Bronchial epithelial cell (primary cell): ENCODE results near the gene VGLL4. TPM values are rescaled to one million over a fixed set of nuclear protein-coding genes. Genes with fewer than 3 reads are reported as not detected.

Experiments used
- DNase-seq: peaks from one replicate; pipeline ENCODE4 v3.0.0-alpha.2; 2010; ENCODE audit warnings: low read depth
- FAIRE-seq: peaks from 2 replicates; lab custom pipeline; 2011; peaks lifted over from hg19 to GRCh38; lab: Jason Lieb, UNC
- H3K27me3 ChIP-seq: 2 replicates; pipeline ENCODE4 v1.5.1; 2011; ENCODE audit warnings: low read length; ENCODE audit not compliant: control insufficient read depth, insufficient read depth
- H3K36me3 ChIP-seq: 2 replicates; pipeline ENCODE4 v1.5.1; 2011; ENCODE audit warnings: low read length; ENCODE audit not compliant: control insufficient read depth, insufficient read depth
- H3K4me3 ChIP-seq: 2 replicates; pipeline ENCODE4 v1.5.1; 2011; ENCODE audit warnings: mild to moderate bottlenecking, low read depth, low read length, control low read depth
- total RNA-seq: library from RNA; depleted of rRNA; stranded (reverse); fragments of >200 nt; gene quantifications from 2 replicates; pipeline ENCODE4 v1.2.1, GENCODE V29; 2014
- TF ChIP-seq, protein P1 (sequence below): IDR thresholded peaks from 2 replicates; pipeline ENCODE4 v1.5.1; 2011; ENCODE audit warnings: mild to moderate bottlenecking, moderate library complexity, low read length, control low read depth, inconsistent platforms; ENCODE audit not compliant: insufficient read depth, severe bottlenecking

Gene VGLL4
- total RNA-seq, 1 donor from 2014 or later = 32.6 TPM

DNA sequence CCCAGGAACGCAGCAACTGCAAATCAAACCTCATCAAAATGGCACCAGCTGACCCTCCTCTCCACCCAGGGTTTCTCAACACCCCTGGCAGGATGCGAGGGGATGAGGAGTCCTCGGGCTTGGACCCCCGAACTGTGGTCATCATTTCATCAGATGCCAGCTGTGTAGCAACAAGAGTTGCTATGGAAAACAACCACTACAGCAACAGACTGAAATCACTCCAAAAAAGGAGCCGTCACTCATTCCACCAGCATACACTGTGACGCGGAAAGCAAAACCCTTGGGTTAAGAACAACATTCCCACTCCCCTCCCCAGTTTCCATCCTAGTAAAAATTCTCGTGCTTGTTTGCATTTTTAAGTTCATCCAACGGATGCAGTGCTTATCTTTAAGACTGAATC is 40.1 kb downstream of the VGLL4 start:
- FAIRE-seq (no peak), DNase-seq (no peak)
- Histone ChIP-seq H3K36me3 (no peaks in the 10 kb centered on the region), H3K27me3 (no peaks in the 10 kb centered on the region), H3K4me3 (no peak overlapping the region)
- TF ChIP-seq, protein P1, sequence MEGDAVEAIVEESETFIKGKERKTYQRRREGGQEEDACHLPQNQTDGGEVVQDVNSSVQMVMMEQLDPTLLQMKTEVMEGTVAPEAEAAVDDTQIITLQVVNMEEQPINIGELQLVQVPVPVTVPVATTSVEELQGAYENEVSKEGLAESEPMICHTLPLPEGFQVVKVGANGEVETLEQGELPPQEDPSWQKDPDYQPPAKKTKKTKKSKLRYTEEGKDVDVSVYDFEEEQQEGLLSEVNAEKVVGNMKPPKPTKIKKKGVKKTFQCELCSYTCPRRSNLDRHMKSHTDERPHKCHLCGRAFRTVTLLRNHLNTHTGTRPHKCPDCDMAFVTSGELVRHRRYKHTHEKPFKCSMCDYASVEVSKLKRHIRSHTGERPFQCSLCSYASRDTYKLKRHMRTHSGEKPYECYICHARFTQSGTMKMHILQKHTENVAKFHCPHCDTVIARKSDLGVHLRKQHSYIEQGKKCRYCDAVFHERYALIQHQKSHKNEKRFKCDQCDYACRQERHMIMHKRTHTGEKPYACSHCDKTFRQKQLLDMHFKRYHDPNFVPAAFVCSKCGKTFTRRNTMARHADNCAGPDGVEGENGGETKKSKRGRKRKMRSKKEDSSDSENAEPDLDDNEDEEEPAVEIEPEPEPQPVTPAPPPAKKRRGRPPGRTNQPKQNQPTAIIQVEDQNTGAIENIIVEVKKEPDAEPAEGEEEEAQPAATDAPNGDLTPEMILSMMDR = no peak

DNA sequence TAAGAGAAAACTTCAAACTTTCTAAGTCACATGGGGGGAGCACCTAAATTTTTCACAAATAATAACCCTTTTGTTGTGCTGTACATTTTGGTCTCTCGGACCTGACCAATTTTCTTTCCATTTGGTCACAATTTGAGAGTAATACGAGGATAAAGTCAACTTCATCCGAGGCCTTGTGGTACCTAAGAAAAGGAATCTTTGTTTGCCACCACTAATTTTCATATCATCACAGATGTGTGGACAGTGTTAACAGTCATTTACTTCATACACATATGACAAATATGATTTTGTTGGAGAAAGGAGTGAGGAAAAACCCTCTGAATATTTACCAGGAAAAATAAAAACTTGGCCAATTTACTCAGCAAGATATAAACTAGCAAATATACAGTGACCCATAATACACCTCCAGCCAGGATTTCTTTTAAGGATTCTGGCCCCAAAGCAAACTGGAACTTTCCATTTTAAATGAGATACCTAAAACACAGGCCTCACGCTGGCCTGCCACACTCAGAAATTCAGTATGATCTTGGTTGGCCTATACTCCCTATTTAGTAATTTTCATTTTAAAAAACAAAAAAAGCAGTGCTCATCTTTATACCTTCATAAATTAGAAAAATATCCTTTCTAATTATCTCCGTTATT is 40.7 kb downstream of the VGLL4 start:
- no peak for FAIRE-seq
- Histone ChIP-seq H3K4me3 (no peak overlapping the region), H3K36me3 (no peaks in the 10 kb centered on the region), H3K27me3 (no peaks in the 10 kb centered on the region)
- DNase-seq = no peak
- TF ChIP-seq, protein P1 = no peak

DNA sequence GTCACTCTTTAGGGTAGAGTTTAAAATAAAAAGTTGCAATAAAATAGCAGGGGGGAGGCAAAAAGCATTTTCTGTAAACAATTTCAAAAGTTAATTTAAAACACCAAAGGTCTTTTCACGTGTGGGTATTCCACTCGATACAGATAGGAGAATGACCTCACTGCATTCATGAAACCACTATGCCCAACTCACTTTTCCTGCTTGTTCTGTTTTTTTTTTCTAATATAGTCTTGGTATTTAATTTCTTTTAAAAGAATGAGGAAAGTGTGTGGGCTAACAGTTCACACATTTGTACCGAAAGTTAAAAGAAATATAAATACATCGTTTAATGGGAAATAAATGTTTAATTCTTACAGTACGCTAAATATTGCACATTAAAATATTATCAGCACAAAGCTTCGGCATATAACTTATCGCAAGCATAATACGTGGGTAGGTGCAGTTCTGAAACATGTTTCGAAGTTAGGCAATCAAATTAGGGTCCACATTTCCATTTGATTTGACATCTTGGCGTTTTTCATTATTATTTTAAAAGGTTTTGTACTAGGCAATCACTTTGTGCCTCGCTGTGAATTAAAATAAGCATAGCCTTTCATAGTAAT is 41.4 kb downstream of the VGLL4 start:
- DNase-seq = no peak
- no peak overlapping the region for H3K4me3 ChIP-seq
- no peaks in the 10 kb centered on the region for H3K27me3 ChIP-seq
- TF ChIP-seq, protein P1 = no peak
- FAIRE-seq = no peak
- H3K36me3 ChIP-seq = no peaks in the 10 kb centered on the region

DNA sequence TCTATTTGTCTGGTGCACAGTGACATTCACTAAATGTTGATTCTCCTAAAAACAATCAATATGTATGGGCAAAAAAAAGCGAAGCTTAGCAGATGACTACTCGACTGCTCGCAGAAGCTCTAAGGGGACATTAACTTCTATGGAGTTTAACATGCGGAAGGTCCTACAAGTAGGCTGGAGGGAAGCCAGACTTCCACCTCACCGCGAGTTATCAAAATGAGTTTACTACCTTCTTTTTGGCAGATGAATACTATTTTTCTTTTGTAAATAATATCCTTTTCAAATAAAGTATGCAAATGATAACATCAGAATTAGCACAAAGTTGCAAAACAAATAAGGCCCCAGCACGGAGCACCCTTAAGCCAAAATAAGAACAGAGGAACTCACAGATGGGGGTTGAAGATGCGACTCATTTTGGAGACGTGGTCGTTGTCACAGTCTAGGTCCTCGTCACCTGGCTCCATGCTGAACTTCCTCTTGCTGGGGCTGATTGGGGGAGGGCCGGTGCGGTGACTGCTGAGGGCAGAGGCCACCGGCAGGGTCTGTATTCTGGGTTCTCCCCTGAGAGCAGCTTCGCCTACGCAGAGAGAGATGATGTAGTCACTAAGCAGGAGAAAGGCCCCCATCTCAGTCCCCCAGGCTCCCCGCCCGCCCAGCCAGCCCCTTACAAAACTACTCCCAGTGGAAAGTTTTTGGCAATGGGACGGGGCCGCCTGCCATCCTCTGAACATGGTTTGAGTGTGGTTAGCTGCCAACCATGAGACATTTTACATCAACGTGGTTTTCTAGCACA is 42.1 kb downstream of the VGLL4 start:
- FAIRE-seq (no peak), DNase-seq (no peak)
- TF ChIP-seq, protein P1 = no peak
- Histone ChIP-seq H3K36me3 (no peaks in the 10 kb centered on the region), H3K4me3 (no peak overlapping the region), H3K27me3 (no peaks in the 10 kb centered on the region)

DNA sequence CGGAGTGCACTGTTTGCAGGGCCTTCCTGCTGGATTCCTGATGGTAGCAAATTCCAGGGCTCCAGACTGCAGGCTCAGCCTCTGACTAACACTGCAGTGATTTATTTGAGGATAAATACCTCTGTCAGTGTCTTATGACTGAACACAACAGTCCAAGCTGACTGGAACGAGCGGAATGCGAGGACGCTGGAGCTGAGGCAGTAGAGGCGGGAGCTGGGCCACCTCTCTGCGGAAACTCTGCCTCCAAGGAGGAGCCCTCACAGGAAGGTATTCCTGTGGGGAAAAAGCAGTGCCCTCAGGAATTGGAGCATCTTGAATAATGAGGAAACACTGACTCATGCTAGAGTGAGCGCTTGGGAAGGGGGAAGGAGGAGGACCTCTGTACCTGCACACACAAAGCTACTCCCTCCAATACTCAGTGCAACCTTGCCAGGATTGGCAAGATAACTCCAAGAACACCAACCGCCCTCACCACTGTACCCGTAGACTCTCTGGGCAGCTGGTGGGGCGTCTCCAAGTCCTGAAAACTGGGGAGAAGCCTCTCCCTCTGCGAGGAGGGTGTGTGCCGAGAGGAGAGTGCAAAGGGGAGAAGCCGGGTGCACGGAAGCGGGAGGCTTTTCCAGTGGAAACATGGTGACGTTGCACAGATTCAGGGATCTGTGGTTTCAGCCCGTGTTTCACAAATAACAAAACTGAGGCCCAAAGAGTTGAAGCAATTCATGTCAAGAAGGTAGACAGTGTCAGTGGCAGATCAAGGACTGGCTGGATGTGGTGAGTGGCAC is 43.0 kb downstream of the VGLL4 start:
- H3K27me3 ChIP-seq = no peaks in the 10 kb centered on the region
- TF ChIP-seq, protein P1 = no peak
- no peaks in the 10 kb centered on the region for H3K36me3 ChIP-seq
- H3K4me3 ChIP-seq = no peak overlapping the region
- FAIRE-seq (peak; percentile 62), DNase-seq (peak; percentile 99)
